K562 (cell line): ENCODE measurements around the gene AMBRA1. TPM values are rescaled to one million over a fixed set of nuclear protein-coding genes. Genes with fewer than 3 reads are reported as not detected.

Experiments
- ARID3A ChIP-seq: IDR thresholded peaks from 2 replicates; pipeline ENCODE4 v1.6.1; 2012; ENCODE audit warnings: low read depth, low read length, improper control_type of control experiment, borderline replicate concordance
- ATF1 ChIP-seq, 2 experiments: fragments of 450-650 bp in 1 of 2; IDR thresholded peaks; 2 replicates each; pipeline ENCODE4 v1.6.1; 2016; ENCODE audit warnings: missing compliant biosample characterization in 1 of 2, missing genetic modification characterization in 1 of 2
- C11orf30 ChIP-seq: fragments of 450-650 bp; IDR thresholded peaks from 2 replicates; pipeline ENCODE4 v1.6.1; 2016; ENCODE audit warnings: low read depth, mild to moderate bottlenecking
- DACH1 ChIP-seq: fragments of 450-650 bp; IDR thresholded peaks from 2 replicates; pipeline ENCODE4 v1.6.1; 2018; ENCODE audit not compliant: partially characterized antibody
- HNRNPL ChIP-seq: fragments of 200-400 bp; formaldehyde crosslinking; IDR thresholded peaks from 2 replicates; pipeline ENCODE4 v1.6.1; 2017; ENCODE audit warnings: low read depth, mild to moderate bottlenecking, low read length
- JUND ChIP-seq, 2 experiments: IDR thresholded peaks; 2 replicates in 1 of 2; 3 replicates in 1 of 2; pipeline ENCODE4 v1.6.1; 2011; ENCODE audit warnings: borderline replicate concordance in 2 of 2, low read depth in 2 of 2, low read length in 2 of 2, improper control_type of control experiment in 1 of 2, missing biosample characterization in 1 of 2, missing genetic modification characterization in 1 of 2, missing genetic modification reagents in 1 of 2
- KAT2B ChIP-seq: IDR thresholded peaks from one replicate; pipeline ENCODE4 v1.6.1; 2012; ENCODE audit warnings: low read depth, mild to moderate bottlenecking, control low read depth, inconsistent platforms, low read length, moderate library complexity
- MAZ ChIP-seq, 2 experiments: fragments of 450-650 bp in 1 of 2; sonication (generic) in 1 of 2; formaldehyde crosslinking; IDR thresholded peaks in 1 of 2; conservative IDR thresholded peaks in 1 of 2; 2 replicates each; pipeline versions ENCODE4 v1.4.0 to v1.5.0; 2020; ENCODE audit warnings: mild to moderate bottlenecking in 1 of 2, missing genetic modification reagents in 1 of 2
- POU5F1 ChIP-seq: fragments of 150-350 bp; IDR thresholded peaks from 2 replicates; pipeline ENCODE4 v1.6.1; 2014; ENCODE audit warnings: borderline replicate concordance, low read length, low read depth, mild to moderate bottlenecking; ENCODE audit not compliant: partially characterized antibody
- RBM14 ChIP-seq: fragments of 200-400 bp; formaldehyde crosslinking; IDR thresholded peaks from 2 replicates; pipeline ENCODE4 v1.6.1; 2018; ENCODE audit warnings: low read depth, mild to moderate bottlenecking, low read length, moderate library complexity, borderline replicate concordance; ENCODE audit not compliant: insufficient read depth
- RBM15 ChIP-seq: fragments of 200-400 bp; formaldehyde crosslinking; IDR thresholded peaks from 2 replicates; pipeline ENCODE4 v1.6.1; 2018; ENCODE audit warnings: mild to moderate bottlenecking, low read length, moderate library complexity; ENCODE audit not compliant: insufficient read depth
- SAFB2 ChIP-seq: fragments of 200-400 bp; formaldehyde crosslinking; IDR thresholded peaks from 2 replicates; pipeline ENCODE4 v1.6.1; 2018; ENCODE audit warnings: borderline replicate concordance, low read length, low read depth, moderate library complexity; ENCODE audit not compliant: severe bottlenecking
- TFAM ChIP-seq: fragments of 250-450 bp; sonication (Bioruptor Pico); conservative IDR thresholded peaks from 2 replicates; pipeline ENCODE4 v1.5.0; 2021; ENCODE audit warnings: mild to moderate bottlenecking, moderate library complexity
- ZBTB26 ChIP-seq: fragments of 450-650 bp; formaldehyde crosslinking; IDR thresholded peaks from 2 replicates; pipeline ENCODE4 v1.4.0; 2022; ENCODE audit warnings: missing genetic modification characterization
- ZBTB8A ChIP-seq: fragments of 450-650 bp; IDR thresholded peaks from 2 replicates; pipeline ENCODE4 v1.6.1; 2018; ENCODE audit warnings: mild to moderate bottlenecking, moderate library complexity; ENCODE audit not compliant: partially characterized antibody
- ZFP91 ChIP-seq: sonication (generic); formaldehyde crosslinking; IDR thresholded peaks from 2 replicates; pipeline ENCODE4 v1.8.0; 2022; ENCODE audit warnings: mild to moderate bottlenecking, missing genetic modification reagents
- ZNF518B ChIP-seq: fragments of 250-450 bp; sonication (Bioruptor Pico); IDR thresholded peaks from 2 replicates; pipeline ENCODE4 v1.5.0; 2021; ENCODE audit warnings: mild to moderate bottlenecking, moderate library complexity
- ZNF699 ChIP-seq: fragments of 250-450 bp; sonication (Bioruptor Pico); IDR thresholded peaks from 2 replicates; pipeline ENCODE4 v1.8.0; 2021; ENCODE audit warnings: mild to moderate bottlenecking, moderate library complexity; ENCODE audit not compliant: insufficient replicate concordance
- polyA plus RNA-seq, 8 experiments: library from polyadenylated mRNA; depleted of rRNA in 4 of 8; stranded (reverse) in 5 of 8; unstranded in 3 of 8; fragments of >200 nt; fragmentation: Nextera tagmentation in 2 of 8; fragmentation: Illumina TruSeq in 1 of 8; extraction: Ambion mirVana in 2 of 8; extraction: Trizol in 1 of 8; gene quantifications; 2 replicates each; pipeline versions ENCODE4 v1.2.1 to v1.2.3, GENCODE V29; 2011 to 2014; ENCODE audit warnings: inconsistent platforms in 1 of 8, missing spikeins in 1 of 8
- total RNA-seq, 7 experiments: library from RNA; depleted of rRNA in 6 of 7; stranded (reverse); fragments of >200 nt in 6 of 7; fragmentation: Illumina TruSeq in 2 of 7; extraction: Trizol in 2 of 7; gene quantifications; 2 replicates each; pipeline versions ENCODE4 v1.2.1 to v1.2.3, GENCODE V29; 2011 to 2021; ENCODE audit warnings: low replicate concordance in 1 of 7

The AMBRA1 gene
- total and polyA plus RNA-seq, 9 of the 15 experiments (the other 6 are each of a cell fraction or from before 2014, with no cell fraction given) = 0.15 to 24.5 (median 13.0) TPM

GRCh38 chr11:46597609-46598219, 3.9 kb upstream of the AMBRA1 start (continued):
- TF ChIP-seq ZBTB8A (no peak), KAT2B (no peak), C11orf30 (no peak), SAFB2 (no peak), RBM14 (no peak), ZNF518B (no peak), TFAM (CRISPR knock-in tag) (no peak), ZFP91 (CRISPR knock-in tag) (no peak), ZBTB26 (CRISPR knock-in tag) (no peak), MAZ (CRISPR knock-in tag; conservative IDR thresholded peaks at IDR 0.05 in 1 of 2, IDR thresholded peaks at IDR 0.05 in 1 of 2) (no peak; a peak in 1 of 4 replicates), JUND (IDR thresholded peaks at IDR 0.05; ENCODE audit: borderline replicate concordance, low read depth, low read length) (peak; percentile 98), JUND (tag; IDR thresholded peaks at IDR 0.05; ENCODE audit: borderline replicate concordance, low read depth, low read length) (peak; percentile 99; the same call in 2 of the 3 replicates), DACH1 (peak; percentile 75), HNRNPL (0 out of 2 replicates have a peak, but pooled peaks have one; percentile 31), RBM15 (no peak), ATF1 (CRISPR knock-in tag; IDR thresholded peaks at IDR 0.05) (no peak), ATF1 (tag; IDR thresholded peaks at IDR 0.05) (peak; percentile 52; the same call in 1 of the 2 replicates), ARID3A (peak; percentile 64; the same call in 1 of the 2 replicates), POU5F1 (no peak), ZNF699 (CRISPR knock-in tag) (no peak)
